ENCODE data around the gene NPC1. TPM values are rescaled to one million over a fixed set of nuclear protein-coding genes. Genes with fewer than 3 reads are reported as not detected.

Gene NPC1
- total and polyA plus RNA-seq, 4 donors, result 9.5 to 46.7 (median 27.3) TPM

- H3K9ac ChIP-seq (ENCODE audit: low read depth in 1 of 2, low read length in 2 of 2), result no peak overlapping the region
- H3K27me3 ChIP-seq (ENCODE audit: control insufficient read depth in 4 of 4, insufficient read depth in 4 of 4, low read length in 3 of 4), result no peaks in the 10 kb centered on the region
- H3K27ac ChIP-seq (ENCODE audit: low read depth in 1 of 2, low read length in 2 of 2), result no peak overlapping the region
- H3K4me3 ChIP-seq (ENCODE audit: low read depth in 1 of 3, low read length in 3 of 3), result no peak overlapping the region
- TF ChIP-seq, protein P1, sequence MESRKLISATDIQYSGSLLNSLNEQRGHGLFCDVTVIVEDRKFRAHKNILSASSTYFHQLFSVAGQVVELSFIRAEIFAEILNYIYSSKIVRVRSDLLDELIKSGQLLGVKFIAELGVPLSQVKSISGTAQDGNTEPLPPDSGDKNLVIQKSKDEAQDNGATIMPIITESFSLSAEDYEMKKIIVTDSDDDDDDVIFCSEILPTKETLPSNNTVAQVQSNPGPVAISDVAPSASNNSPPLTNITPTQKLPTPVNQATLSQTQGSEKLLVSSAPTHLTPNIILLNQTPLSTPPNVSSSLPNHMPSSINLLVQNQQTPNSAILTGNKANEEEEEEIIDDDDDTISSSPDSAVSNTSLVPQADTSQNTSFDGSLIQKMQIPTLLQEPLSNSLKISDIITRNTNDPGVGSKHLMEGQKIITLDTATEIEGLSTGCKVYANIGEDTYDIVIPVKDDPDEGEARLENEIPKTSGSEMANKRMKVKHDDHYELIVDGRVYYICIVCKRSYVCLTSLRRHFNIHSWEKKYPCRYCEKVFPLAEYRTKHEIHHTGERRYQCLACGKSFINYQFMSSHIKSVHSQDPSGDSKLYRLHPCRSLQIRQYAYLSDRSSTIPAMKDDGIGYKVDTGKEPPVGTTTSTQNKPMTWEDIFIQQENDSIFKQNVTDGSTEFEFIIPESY (IDR thresholded peaks at IDR 0.05), result no peak
- no peak for TF ChIP-seq GABPA (IDR thresholded peaks at IDR 0.05 in 1 of 2, conservative IDR thresholded peaks at IDR 0.05 in 1 of 2)
- TF ChIP-seq EGR1 (IDR thresholded peaks at IDR 0.05; ENCODE audit: low read depth in 2 of 2), result no peak
- TF ChIP-seq, protein P2, sequence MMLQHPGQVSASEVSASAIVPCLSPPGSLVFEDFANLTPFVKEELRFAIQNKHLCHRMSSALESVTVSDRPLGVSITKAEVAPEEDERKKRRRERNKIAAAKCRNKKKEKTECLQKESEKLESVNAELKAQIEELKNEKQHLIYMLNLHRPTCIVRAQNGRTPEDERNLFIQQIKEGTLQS (IDR thresholded peaks at IDR 0.05), result no peak
- no peak for TF ChIP-seq NR2F2 (IDR thresholded peaks at IDR 0.05)
- no peak for TF ChIP-seq CTCF (IDR thresholded peaks at IDR 0.05; ENCODE audit: low read depth, low read length, missing input control)
- no peak for TF ChIP-seq JUND (IDR thresholded peaks at IDR 0.05)
- TF ChIP-seq SP1 (IDR thresholded peaks at IDR 0.05), result no peak
- TF ChIP-seq, protein P3, sequence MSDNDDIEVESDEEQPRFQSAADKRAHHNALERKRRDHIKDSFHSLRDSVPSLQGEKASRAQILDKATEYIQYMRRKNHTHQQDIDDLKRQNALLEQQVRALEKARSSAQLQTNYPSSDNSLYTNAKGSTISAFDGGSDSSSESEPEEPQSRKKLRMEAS (IDR thresholded peaks at IDR 0.05), result no peak
- no peaks in the 10 kb centered on the region for H3K36me3 ChIP-seq (ENCODE audit: control insufficient read depth in 4 of 4, insufficient read depth in 3 of 4, low read depth in 1 of 4, low read length in 3 of 4)
- DNase-seq (ENCODE audit: low spot score), result no peak
- H3K9me3 ChIP-seq (ENCODE audit: control insufficient read depth in 4 of 4, low read length in 3 of 4), result no peaks in the 10 kb centered on the region
- no peaks in the 10 kb centered on the region for H3K4me1 ChIP-seq (ENCODE audit: control insufficient read depth in 4 of 4, insufficient read depth in 4 of 4, low read length in 3 of 4)
Measured at GRCh38 chr18:23605941-23606340, 19.6 kb upstream of the NPC1 start.

DNA sequence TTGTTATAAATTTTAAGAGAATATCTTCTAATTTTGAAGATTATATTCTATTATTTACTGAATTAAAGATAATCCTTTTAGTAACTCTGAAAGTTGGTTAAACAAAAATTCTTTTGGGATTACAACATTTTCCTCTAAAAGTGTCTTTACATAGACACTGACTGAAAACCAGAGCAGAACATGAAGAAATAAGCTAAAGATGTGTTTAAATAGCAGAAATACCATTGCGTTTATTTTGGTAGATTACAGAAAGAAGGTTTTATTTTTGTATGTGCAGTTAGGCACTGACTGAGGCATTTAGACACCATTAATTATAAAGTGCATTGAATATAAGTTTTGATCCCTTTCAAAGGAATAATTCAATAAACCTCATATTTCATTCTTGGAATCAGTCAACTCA is 13.5 kb upstream of the NPC1 start:
- no peak for DNase-seq (ENCODE audit: low spot score)
- Histone ChIP-seq H3K27ac (ENCODE audit: low read depth in 1 of 2, low read length in 2 of 2) (no peak overlapping the region), H3K27me3 (ENCODE audit: control insufficient read depth in 4 of 4, insufficient read depth in 4 of 4, low read length in 3 of 4) (no peaks in the 10 kb centered on the region), H3K4me3 (ENCODE audit: low read depth in 1 of 3, low read length in 3 of 3) (no peak overlapping the region), H3K4me1 (ENCODE audit: control insufficient read depth in 4 of 4, insufficient read depth in 4 of 4, low read length in 3 of 4) (no peaks in the 10 kb centered on the region), H3K9ac (ENCODE audit: low read depth in 1 of 2, low read length in 2 of 2) (no peak overlapping the region), H3K9me3 (ENCODE audit: control insufficient read depth in 4 of 4, low read length in 3 of 4) (no peaks in the 10 kb centered on the region), H3K36me3 (ENCODE audit: control insufficient read depth in 4 of 4, insufficient read depth in 3 of 4, low read depth in 1 of 4, low read length in 3 of 4) (no peaks in the 10 kb centered on the region)
- WGBS, result 82% methylated on average over 1 of the region's 1 CpG
- no peak for TF ChIP-seq HNF4A (conservative IDR thresholded peaks at IDR 0.05)
- TF ChIP-seq JUND (IDR thresholded peaks at IDR 0.05), result no peak
- TF ChIP-seq FOXA1 (IDR thresholded peaks at IDR 0.05), result no peak
- TF ChIP-seq, protein P1 (IDR thresholded peaks at IDR 0.05), result no peak
- TF ChIP-seq, protein P2 (IDR thresholded peaks at IDR 0.05), result no peak

Measured in liver (tissue), 9 donors.